Keratinocyte (primary cell): ENCODE data around the gene PARD3B. TPM values are rescaled to one million over a fixed set of nuclear protein-coding genes. Genes with fewer than 3 reads are reported as not detected.

Experiments used
- DNase-seq: peaks from one replicate; pipeline ENCODE4 v3.0.0-alpha.2; 2011; ENCODE audit warnings: low read depth, missing footprints, low spot score
- FAIRE-seq: peaks from 2 replicates; lab custom pipeline; 2011; peaks lifted over from hg19 to GRCh38; lab: Jason Lieb, UNC
- H2AFZ ChIP-seq: 2 replicates; pipeline ENCODE4 v1.6.0; 2012; ENCODE audit warnings: low read length, control low read depth, inconsistent platforms; ENCODE audit not compliant: control insufficient read depth
- H3K27ac ChIP-seq: 2 replicates; pipeline ENCODE4 v1.5.1; 2011; ENCODE audit warnings: low read length; ENCODE audit not compliant: control insufficient read depth, insufficient read depth
- H3K27me3 ChIP-seq: 3 replicates; pipeline ENCODE4 v1.6.0; 2011; ENCODE audit warnings: low read length; ENCODE audit not compliant: control insufficient read depth, insufficient read depth; ENCODE audit errors: extremely low read depth
- H3K36me3 ChIP-seq, 2 experiments: 2 replicates in 1 of 2; 3 replicates in 1 of 2; pipeline ENCODE4 v1.5.1; 2011; ENCODE audit warnings: low read length in 2 of 2, mild to moderate bottlenecking in 1 of 2; ENCODE audit not compliant: control insufficient read depth in 2 of 2, insufficient read depth in 2 of 2; ENCODE audit errors: extremely low read depth in 1 of 2
- H3K4me1 ChIP-seq: 3 replicates; pipeline ENCODE4 v1.5.1; 2011; ENCODE audit warnings: low read length; ENCODE audit not compliant: control insufficient read depth, insufficient read depth; ENCODE audit errors: extremely low read depth
- H3K4me2 ChIP-seq: 3 replicates; pipeline ENCODE4 v1.6.0; 2011; ENCODE audit warnings: low read depth, low read length; ENCODE audit not compliant: control insufficient read depth, insufficient read depth; ENCODE audit errors: extremely low read depth
- H3K4me3 ChIP-seq, 3 experiments: fragments of 200-600 bp in 1 of 3; sonication (generic) in 1 of 3; 2 replicates in 2 of 3; 3 replicates in 1 of 3; pipeline ENCODE4 v1.5.1; 2011 to 2016; ENCODE audit warnings: low read length in 3 of 3, mild to moderate bottlenecking in 3 of 3, control low read depth in 2 of 3, inconsistent platforms in 1 of 3, low read depth in 1 of 3, mixed read lengths in 1 of 3, mixed run types in 1 of 3, moderate library complexity in 1 of 3; ENCODE audit not compliant: control insufficient read depth in 2 of 3, insufficient read depth in 2 of 3; ENCODE audit errors: extremely low read depth in 1 of 3
- H3K79me2 ChIP-seq: 2 replicates; pipeline ENCODE4 v1.6.0; 2012; ENCODE audit warnings: low read length; ENCODE audit not compliant: control insufficient read depth, insufficient read depth
- H3K9ac ChIP-seq: 3 replicates; pipeline ENCODE4 v1.6.0; 2011; ENCODE audit warnings: low read length; ENCODE audit not compliant: control insufficient read depth, insufficient read depth; ENCODE audit errors: extremely low read depth
- H3K9me1 ChIP-seq: 3 replicates; pipeline ENCODE4 v1.6.0; 2011; ENCODE audit warnings: low read length; ENCODE audit not compliant: control insufficient read depth, insufficient read depth; ENCODE audit errors: extremely low read depth
- H3K9me3 ChIP-seq: 2 replicates; pipeline ENCODE4 v1.5.1; 2012; ENCODE audit warnings: low read depth, low read length; ENCODE audit not compliant: control insufficient read depth
- H4K20me1 ChIP-seq: 3 replicates; pipeline ENCODE4 v1.6.0; 2011; ENCODE audit warnings: low read length; ENCODE audit not compliant: control insufficient read depth, insufficient read depth; ENCODE audit errors: extremely low read depth
- CTCF ChIP-seq, 3 experiments: IDR thresholded peaks in 1 of 3; conservative IDR thresholded peaks in 1 of 3; optimal IDR thresholded peaks in 1 of 3; 2 replicates in 2 of 3; 3 replicates in 1 of 3; pipeline versions ENCODE3 to v1.5.1; 2011; ENCODE audit warnings: low read length in 3 of 3, mild to moderate bottlenecking in 3 of 3, moderate library complexity in 2 of 3, control low read depth in 1 of 3, inconsistent platforms in 1 of 3; ENCODE audit not compliant: insufficient read depth in 2 of 3; ENCODE audit errors: extremely low read depth in 1 of 3
- EZH2 ChIP-seq: IDR thresholded peaks from one replicate; pipeline ENCODE4 v1.6.1; 2012; ENCODE audit warnings: inconsistent platforms, mild to moderate bottlenecking, low read length, moderate library complexity
- dilution Hi-C: fragments of 300-500 bp; cut with MboI; formaldehyde crosslinking; loops from one replicate; pipeline ENCODE4 v1.7.0; 2020; ENCODE audit warnings: low sequenced_read_pairs; ENCODE audit not compliant: extremely low pct_ligation_motif_present
- polyA plus RNA-seq, 5 experiments: library from polyadenylated mRNA; depleted of rRNA in 3 of 5; stranded (reverse) in 3 of 5; stranded (forward) in 1 of 5; unstranded in 1 of 5; fragments of >200 nt; gene quantifications; 1 replicate in 1 of 5; 2 replicates in 3 of 5; 3 replicates in 1 of 5; pipeline versions ENCODE4 v1.2.1 to v1.2.3, GENCODE V29; 2011 to 2012; ENCODE audit warnings: missing spikeins in 2 of 5, low read depth in 1 of 5, low replicate concordance in 1 of 5

The PARD3B gene
- polyA plus RNA-seq, 1 donor (not counting 4 experiments of a cell fraction or from before 2014, with no cell fraction given), result 1.2 TPM

- no peak for FAIRE-seq
- no peaks in the 10 kb centered on the region for H3K36me3 ChIP-seq
- dilution Hi-C loops, result no loop called here
- H2AFZ ChIP-seq, result no peak overlapping the region
- no peak for TF ChIP-seq CTCF (optimal IDR thresholded peaks at IDR 0.05 in 1 of 3, IDR thresholded peaks at IDR 0.05 in 1 of 3, conservative IDR thresholded peaks at IDR 0.05 in 1 of 3; ENCODE audit: extremely low read depth in 1 of 3, insufficient read depth in 2 of 3, low read length in 3 of 3)
- no peak for TF ChIP-seq EZH2
- H3K4me3 ChIP-seq, result no peak overlapping the region
- H3K27ac ChIP-seq, result no peak overlapping the region
- no peak overlapping the region for H3K9ac ChIP-seq
- H3K9me1 ChIP-seq, result no peaks in the 10 kb centered on the region
- no peaks in the 10 kb centered on the region for H3K27me3 ChIP-seq
- H3K79me2 ChIP-seq, result no peaks in the 10 kb centered on the region
- no peaks in the 10 kb centered on the region for H3K4me1 ChIP-seq
- no peaks in the 10 kb centered on the region for H4K20me1 ChIP-seq
- H3K4me2 ChIP-seq, result no peak overlapping the region
- no peaks in the 10 kb centered on the region for H3K9me3 ChIP-seq
- no peak for DNase-seq
These were observed 883.5 kb downstream of the PARD3B start for GRCh38 chr2:205428811-205429210.

DNA sequence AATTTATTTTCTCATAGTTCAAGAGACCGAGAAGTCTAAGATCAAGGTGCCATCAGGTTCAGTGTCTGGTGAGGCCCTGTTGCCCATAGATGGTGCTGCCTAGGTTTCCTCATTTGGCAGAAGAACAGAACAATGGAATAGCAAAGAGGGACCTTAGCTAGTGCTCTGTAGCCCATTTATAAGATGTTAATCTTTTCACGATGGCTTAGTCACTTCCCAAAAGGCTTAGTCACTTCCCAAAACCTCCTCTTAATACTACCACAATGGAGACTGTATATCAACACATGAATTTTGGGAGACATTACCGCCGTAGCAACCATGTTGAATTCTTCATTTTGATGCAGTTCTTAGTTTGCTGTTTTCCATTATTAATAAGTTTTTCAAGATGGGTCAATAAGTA, 890.7 kb downstream of the PARD3B start:
- Histone ChIP-seq H3K36me3 (no peaks in the 10 kb centered on the region), H3K4me3 (no peak overlapping the region), H3K9me1 (no peaks in the 10 kb centered on the region), H3K9me3 (no peaks in the 10 kb centered on the region), H3K79me2 (no peaks in the 10 kb centered on the region), H3K9ac (no peak overlapping the region), H3K4me1 (no peaks in the 10 kb centered on the region), H3K27me3 (no peaks in the 10 kb centered on the region), H3K27ac (no peak overlapping the region), H2AFZ (no peak overlapping the region), H3K4me2 (no peak overlapping the region), H4K20me1 (no peaks in the 10 kb centered on the region)
- DNase-seq, result no peak
- FAIRE-seq, result no peak
- dilution Hi-C loops, result no loop called here
- TF ChIP-seq EZH2 (no peak), CTCF (optimal IDR thresholded peaks at IDR 0.05 in 1 of 3, IDR thresholded peaks at IDR 0.05 in 1 of 3, conservative IDR thresholded peaks at IDR 0.05 in 1 of 3; ENCODE audit: extremely low read depth in 1 of 3, insufficient read depth in 2 of 3, low read length in 3 of 3) (no peak)
